ENCODE data around the gene IRF2BPL.

The IRF2BPL gene

DNA sequence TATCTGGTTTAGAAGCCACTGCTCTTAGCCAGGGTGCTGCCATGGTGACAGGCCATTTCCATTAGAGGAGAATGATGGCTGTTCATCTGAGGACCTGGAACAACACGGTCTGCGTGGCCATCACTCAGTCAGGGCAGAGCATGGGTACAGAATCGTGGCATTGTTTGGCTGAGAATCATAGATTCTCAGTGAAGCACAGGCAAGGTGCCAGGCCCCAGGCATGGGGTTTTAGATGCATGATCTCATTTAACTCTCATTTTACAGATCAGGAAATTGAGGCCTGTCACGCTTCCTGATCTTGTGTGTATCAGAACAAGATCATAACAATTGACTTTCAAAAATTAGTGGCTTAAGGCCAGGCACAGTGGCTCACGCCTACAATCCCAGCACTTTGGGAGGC, 26.8 kb upstream of the IRF2BPL start:
- DNase-seq (ENCODE audit: low read depth in 2 of 2, low spot score in 1 of 2) = no peak

DNA sequence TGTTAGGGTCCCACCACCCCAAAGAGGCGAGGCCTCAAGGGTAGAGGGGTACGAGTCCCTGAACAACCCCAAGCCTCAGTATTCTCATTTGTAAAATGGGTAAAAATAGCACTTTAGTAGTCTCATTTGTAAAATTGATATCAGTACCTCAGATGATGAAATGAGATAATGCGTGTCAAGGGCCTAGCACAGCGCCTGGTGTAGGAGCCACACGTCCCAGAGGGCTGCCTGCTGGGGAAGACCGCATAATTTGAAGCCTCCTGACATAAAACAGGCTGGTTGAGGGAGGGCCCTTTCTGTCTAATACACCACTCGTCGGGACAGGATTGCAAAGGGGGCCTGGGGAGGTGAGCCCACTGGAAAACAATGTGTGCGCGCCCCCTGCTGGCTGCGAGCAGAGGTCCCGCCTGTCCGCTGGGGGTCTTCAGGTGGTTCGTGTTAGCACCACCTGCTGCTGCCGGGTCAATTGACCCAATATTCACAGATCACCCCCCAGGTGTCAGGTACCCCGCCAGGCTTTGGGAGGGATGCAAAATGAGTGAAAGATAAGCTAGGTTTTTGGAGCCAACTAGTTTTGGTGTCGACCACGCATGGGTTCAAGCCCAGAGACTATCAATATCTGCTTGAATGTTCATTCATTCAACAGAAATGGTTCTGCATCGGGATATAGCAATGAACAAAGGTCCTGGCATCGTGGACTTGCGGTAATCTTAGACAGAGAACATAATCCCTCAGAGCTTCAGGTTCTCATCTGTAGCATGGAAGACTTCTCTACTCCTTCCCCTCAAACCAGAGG, 24.7 kb upstream of the IRF2BPL start:
- peak; percentile 65 to 76 for DNase-seq (ENCODE audit: low read depth in 2 of 2, low spot score in 1 of 2)

DNA sequence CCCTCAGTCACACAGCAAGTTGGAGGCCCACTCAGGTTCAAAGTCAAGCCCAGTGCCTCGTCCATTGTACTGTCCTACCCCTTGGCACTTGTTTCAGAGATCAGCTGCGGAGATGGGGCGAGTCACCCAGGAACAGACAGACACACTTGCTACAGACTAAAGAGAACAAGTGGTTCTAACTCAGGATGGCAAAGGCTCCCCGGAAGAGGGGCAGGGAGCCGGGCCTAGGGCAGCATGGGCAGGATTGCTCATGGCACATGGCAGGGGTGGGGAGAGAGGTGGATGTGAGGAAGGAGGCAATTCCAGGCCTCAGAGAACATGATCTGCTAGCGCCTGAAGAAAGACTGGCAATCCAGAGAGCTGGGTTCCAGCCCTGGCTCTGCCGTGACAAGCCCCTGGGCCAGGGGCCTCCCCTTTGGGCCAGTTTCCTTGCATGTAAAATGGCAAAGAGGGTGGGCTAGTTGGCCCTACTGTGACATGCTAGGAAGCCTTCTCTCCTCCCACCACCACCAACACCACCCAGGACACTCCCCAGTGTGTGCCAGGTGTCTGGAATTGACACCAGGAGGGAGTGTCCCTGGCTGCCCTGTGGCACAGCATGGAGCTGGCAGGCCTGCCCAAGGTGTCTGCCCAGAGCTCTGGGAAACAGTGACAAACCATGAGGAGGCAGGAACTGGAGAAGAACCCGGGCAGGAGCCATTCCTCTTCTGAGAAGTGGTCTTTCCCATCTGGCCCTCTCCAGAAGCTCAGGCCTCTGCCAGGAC, 24.0 kb upstream of the IRF2BPL start:
- no peak for DNase-seq (ENCODE audit: low read depth in 2 of 2, low spot score in 1 of 2)

DNA sequence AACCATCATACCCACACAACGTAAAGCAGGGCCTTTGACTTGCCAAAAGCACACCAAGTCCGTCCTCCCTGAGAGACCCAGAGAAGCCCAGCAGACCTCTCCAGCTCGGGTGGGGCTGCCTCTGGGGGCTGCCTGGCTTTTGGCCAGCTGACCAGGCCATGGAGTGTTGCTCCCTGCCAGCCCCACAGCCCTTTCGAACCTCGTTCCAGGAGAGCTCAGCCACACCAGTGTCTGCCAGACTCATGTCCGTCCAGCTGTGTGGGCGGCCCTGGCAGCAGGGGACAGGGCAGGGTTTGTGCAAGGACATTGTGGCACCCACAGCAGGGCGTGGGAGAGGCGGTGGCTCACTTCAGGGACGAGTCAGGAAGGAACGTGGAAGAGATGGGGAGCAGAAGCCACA, 22.6 kb upstream of the IRF2BPL start:
- DNase-seq (ENCODE audit: low read depth in 2 of 2, low spot score in 1 of 2) = no peak

DNA sequence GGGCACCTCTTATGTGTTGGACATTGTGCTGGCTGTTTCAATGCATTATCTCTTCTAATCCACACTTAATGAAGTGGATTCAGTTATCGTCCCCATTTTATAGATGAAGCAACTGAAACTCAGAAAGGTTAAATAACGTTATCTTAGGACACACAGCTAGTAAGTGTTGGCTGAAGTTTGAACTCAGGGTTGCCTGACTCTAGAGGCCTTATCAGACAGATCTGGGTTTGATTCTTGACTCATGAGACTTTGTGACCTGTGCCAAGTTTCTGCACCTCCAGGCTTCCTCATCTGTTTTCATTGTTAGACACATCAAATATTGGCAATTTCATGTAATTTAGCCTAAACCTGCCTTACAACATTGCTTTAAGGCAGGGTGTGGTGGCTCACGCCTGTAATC, 18.2 kb upstream of the IRF2BPL start:
- no peak for DNase-seq (ENCODE audit: low read depth in 2 of 2, low spot score in 1 of 2)

DNA sequence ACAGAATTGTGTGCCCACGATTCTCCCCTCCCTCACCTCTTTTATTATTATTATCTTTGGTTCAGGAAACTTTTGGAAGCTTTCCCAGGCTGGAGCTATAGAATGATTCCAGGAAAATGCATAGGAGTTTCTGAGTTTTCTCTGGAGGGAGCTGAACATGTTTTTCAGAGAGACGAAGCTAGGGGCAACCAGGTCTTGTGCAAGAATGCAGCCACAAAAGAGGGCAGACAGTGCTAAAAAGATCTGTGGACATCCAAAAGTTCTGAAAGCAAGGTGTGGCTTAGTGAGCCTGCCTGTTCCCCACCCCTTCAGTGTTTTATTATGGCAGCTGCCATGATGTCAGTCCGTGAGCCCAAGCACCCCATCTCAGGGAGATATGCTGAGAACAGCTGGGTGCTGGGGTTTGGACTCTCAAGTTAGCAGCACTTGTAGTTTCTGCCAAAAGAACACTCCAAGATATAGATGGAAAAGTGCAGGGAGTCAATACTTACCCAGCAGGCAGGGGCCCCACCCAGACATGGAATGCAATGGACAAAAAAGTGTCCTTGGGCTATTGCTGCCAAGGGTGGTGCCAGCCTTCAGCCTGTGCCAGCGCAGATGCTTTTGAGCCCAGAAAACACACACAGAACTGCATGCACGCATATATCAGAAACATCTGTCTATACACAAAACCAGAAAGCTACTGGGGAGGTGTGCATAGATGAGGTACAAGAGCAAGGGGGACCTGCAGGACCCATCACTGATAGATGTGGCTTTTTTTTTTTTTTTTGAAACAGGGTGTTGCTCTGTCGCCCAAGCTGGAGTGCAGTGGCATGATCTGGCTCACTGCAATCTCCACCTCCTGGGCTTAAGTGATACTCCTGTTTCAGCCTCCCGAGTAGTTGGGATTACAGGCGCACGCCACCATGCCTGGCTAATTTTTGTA, 17.0 kb upstream of the IRF2BPL start:
- DNase-seq (ENCODE audit: low read depth in 2 of 2, low spot score in 1 of 2) = no peak

DNA sequence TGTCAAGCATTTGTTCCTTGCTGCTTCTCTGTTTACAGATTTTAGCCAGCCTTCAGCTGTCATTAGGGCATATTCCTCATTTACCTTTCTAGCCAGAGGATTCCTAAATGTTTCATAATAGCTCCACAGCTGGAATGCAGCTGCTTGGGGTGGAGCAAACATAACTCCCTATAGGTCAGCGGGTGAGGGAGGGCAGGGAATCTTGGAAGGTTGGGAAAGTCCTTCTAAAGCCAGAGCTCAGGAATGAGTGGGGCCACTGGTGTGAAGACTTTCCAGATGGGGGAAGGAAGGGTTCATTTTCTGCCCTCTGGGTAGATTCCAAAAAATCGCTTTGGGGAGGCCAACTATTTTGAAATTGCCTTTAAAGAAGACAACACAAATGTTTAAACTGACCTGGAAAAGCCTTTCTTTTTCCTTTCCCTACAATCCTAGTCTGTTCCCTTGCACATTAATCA, 16.3 kb upstream of the IRF2BPL start:
- DNase-seq (ENCODE audit: low read depth in 2 of 2, low spot score in 1 of 2) = no peak

DNA sequence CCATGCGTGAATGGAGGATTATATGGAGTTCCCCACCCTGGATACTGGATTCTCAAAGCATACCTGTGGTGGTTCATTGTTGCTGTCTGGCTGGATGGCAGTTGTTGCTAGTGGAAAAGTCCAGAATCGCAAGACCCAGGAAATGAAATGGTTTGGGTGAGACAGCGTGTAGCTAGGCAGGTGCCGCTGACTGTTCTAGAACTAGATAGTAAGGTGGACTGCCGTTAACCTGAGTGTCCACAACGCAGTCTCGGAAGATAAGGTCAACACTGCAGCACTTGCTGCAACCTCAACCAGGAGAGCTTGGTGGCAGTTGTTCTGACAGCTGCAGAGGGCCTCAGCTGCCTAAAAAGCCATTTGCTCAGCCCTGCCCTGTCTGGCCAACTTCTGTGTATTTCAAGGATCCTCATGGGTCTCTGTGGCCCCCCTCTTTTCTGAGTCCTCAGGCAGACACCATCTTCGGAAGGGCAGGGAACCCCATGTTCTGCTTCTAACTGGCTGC, 15.5 kb upstream of the IRF2BPL start:
- DNase-seq (ENCODE audit: low read depth in 2 of 2, low spot score in 1 of 2) = no peak

DNA sequence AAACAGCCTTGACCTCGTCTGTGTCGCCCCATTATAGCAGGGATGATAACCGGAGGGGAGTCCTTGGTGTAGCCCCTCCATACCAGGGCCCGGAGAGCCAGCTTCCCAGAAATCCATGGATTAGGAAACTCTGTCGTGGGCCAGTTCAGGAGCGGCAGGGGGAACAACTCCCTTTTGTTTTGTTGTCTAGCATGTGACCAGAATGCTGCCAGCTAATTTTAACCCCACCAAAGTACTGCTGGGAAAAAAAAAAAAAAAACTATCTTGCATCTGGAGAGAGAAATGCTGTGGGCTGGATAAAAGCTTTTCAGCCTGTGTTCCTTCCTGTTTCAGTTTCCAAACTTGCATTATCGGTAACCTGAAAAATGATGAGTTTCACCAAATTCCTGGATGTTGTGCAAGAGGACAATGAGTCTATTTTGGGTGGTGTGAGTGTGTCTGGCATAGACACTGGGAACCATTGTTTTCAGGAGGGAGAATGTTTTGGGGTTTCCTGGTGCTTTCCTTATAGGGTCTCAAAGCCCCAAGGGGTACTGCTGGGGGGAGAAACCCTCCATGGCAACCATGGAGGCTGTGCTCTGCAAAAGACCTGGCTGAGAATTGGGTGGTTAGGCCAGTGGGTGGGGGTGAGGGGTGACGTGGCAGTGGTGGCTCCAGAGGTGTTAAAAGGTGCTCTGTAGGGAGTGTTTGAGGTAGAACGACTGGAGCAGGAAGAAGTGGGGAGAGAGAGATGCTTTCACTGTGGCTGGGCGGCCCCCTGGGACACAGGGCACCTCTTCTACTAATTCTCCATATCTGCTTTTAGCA, 14.9 kb upstream of the IRF2BPL start:
- peak in 1 of 2 donors; percentile 51 for DNase-seq (ENCODE audit: low read depth in 2 of 2, low spot score in 1 of 2)

DNA sequence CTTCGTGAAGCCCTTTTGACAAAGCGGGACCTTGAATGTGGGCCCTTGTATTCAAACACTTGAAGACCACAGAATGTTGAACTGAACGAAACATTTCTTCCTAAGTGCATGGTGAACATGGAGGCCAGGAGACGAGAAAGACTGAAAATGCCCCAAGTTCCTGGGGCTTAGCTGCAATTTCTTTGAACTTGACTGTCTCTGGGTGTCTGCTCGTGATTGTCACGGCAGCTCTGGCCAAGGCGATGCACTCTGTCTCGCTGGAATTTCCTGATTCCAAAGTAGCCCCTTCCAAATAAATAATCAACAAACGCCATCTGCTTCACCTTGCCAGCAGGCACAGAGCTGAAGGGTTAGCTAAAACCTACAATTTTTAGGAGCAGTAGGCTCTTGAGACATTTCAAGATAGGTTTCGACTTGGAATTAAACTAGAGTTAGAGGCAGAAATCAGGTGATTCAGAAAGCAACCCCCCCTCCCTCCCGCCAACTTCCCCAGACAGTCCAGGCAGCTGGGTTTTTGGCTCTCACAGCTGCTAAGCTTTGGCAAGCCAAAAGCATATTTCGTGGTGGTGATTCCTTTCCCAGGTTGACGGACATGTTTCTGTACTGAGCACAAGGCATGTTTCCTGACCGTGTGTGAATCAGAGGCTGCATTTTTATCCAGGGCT, 13.5 kb upstream of the IRF2BPL start:
- no peak for DNase-seq (ENCODE audit: low read depth in 2 of 2, low spot score in 1 of 2)

DNA sequence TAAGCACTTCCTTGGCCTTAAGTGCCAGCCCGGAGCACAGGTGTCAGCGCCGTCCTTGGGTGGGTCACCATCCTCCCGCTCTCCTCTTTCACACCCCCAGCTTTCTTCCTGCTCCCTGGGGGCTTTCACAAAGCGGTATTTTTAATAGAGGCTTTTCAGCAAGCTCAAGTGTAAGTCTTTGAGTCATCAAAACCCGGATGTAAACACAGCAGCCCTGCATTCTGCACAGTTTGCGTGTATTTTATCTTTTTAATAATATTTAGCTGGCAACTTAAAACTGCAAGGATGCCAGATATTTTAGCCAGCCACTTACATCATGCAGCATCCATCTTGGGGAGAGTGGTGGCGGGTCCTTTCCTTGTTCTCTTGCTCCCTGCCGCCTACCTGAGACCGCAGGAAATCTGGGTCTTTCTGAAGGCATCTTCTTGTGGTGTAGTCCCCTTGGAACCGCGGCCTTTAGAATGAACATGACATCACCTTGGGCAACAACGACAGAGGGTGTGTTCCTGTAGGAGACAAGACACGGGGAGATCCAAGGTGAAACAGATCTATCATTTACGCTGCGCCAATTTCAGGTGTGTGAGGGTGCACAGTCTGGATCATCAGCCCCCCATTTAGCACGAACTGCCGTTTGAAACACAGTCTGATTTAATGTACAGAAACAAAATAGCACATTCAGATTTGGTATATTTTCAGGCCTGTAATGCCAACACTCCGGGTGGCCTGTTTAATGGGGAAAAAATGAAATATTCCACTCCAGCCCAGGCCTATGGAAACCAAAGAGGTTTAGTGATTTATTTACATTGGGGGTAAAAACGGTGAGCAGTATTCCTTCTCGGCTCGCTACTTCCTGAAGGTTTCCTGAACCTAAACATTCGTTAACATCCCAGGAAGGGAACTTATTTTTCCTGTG, 12.5 kb upstream of the IRF2BPL start:
- DNase-seq (ENCODE audit: low read depth in 2 of 2, low spot score in 1 of 2) = no peak

DNA sequence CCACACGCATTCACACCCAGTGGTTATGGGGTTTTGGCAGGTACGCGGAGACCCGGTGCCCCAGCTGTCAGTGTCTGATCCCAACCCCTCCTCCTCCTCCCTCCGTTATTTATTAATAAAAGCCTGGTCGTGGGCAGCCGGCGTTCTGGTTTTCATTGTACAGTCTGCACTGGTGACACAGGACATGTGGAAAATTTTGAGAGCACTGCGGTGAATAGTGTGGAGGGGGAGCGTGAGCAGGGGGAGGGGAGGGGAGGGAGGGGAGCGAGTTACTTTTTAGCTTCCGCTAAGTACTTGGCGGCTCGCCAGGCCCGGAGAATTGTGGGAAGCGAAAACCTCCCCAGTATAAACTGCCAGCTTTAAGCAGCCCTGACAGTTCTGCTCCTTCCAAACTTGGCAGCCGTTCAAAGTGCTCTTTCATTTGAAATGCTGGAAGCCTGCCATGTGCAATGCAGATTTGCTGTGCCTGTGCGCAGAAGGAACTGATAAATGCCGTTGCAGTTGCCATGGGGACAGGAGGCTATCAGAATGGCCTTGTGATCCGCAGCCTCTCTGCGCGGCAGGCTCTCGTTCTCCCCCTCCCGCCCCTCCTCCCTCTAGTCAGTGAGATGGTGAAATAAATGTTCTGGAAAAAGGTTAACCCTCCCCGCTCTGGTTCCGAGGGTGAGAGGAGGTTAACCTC, 11.7 kb upstream of the IRF2BPL start:
- peak; percentile 90 to 96 for DNase-seq (ENCODE audit: low read depth in 2 of 2, low spot score in 1 of 2)

DNA sequence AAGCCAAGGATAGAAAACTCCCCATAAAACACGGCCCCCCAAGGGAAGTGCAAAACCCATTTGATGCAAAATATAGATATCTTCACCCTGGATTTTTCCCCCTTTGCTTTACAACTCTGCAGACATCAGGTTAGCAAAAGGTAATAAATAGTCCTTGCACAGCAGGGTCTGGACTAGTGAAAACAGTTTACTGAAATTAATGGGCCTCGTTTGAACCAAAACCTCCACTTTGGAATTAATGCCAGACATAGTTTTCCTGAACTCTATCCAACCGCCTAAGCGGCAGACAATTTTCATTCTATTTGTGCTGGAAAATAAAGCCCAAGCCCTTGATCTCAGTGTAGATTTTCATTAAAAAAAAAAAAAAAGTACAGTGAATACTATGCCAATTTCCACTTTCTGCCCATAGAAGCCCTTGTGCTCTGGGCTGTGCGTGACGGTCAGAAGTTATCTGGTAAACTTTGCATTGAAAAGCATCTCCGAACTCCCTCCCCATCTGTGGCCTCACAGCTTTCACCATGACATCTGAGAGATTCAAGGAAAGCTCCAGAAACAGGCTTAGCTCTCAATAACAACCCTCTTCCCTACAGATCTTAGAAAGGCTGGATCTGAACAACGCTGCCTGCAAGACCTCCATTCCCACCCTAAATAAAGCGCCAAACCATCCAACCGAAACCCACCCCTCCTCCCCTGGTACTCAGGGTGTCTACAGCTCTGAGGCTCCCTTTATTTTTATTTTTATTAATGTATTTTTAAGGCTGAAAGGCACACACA, 11.0 kb upstream of the IRF2BPL start:
- DNase-seq (ENCODE audit: low read depth in 2 of 2, low spot score in 1 of 2) = no peak

DNA sequence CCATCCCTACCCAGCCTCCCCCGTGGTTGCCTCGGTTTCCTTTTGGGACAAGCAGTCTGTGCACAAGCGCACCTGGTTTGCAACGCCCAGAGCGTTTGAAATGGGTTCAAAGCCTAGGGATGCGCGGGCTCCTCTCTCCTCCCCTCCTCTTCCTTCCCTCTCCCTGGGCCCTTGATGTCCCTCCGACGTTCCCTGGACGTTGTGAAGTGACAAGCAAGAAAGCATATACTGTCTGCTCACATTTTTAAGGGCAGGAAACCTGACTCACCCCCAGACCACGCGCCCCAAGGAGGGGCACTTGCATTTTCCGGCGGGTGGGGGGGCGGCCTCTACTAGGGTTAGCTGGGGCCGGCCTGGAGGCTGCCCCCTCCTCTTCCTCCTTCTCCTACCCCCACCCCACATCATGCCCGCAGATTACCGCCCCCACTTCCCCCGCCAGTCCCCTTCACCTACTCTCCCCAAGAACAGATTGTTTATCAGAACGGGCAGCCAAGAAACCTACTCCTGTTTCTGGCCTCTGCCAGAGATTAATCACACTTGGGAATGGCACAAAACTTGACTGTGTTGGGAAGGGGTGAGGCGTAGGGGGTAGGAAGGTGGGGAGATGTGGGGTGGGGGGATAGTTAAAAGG, 9.5 kb upstream of the IRF2BPL start:
- peak in 1 of 2 donors; percentile 66 for DNase-seq (ENCODE audit: low read depth in 2 of 2, low spot score in 1 of 2)

DNA sequence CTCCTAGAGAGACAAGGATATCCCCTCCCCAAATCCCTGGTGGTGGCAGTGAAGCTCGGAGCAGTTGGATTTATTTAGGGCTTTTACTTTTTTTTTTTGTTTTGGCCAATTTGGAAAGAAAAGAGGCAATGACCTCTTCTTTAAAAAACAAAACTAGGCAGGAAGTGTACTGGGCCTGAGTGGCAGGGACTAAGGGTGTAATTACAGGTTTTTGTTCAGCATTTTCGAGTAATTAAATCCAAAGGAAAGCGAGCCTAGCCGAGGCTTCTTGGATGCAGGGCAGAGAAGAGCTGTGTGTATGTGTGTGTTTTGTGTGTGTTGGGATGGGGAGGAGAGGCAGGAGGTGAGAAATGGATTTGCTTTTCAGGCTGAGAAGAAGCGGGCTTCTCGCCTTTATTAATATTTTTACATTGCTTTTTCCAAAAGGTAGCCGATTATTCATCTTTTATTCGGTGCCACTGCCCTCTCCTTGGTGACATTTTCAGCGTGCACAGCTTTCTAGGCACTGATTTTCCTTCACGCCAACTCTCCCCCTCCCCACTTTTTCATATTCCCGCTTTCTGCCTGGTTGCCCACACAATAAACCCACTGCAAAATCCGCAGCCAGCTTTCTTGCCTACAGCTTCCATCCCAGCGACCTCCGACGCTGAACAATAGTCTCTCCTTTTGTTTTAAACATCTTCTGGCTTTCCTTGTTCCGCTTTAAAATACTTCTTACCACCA, 8.9 kb upstream of the IRF2BPL start:
- no peak for DNase-seq (ENCODE audit: low read depth in 2 of 2, low spot score in 1 of 2)

DNA sequence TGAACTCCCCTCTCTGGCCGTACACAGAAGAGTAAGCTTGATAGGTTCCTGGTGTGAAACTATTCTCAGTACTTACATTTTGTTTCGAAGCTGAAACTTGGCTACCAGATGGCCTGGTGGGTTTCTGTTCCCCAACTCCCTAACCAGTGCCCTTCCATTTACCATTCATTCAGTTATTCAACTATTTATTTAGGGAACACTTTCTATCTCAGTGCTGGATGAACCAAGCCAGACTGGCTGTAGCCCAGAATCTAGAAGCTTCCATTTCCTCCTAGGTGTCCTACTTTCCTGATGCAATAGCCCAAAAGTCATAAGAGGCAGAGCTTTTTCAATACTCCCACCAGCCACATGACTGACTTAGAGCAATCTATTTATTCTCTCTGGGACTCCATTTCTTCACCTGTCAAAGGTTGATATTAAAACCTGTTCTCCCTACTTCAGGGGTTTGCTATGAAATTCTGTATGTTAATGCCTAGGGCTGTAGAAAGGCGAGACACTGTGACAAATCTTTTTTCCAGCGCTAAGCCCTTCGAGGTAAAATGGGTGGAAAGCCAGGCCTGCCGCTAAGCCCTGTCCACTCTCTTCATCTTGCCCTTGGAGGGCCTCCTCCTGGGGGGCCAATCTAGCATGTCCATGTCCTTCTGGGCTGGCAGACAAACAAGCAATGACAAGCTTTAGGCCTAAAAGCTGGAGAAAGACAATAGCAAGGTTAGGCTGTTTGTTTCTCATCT, 8.1 kb upstream of the IRF2BPL start:
- DNase-seq (ENCODE audit: low read depth in 2 of 2, low spot score in 1 of 2) = no peak
